NB4 (cell line): ENCODE data around the gene TMEM256.

Experiments
- DNase-seq: peaks from one replicate; pipeline ENCODE4 v3.0.0; 2010; ENCODE audit warnings: low read depth
- H3K4me3 ChIP-seq: one replicate; pipeline ENCODE4 v1.5.1; 2011; ENCODE audit warnings: mild to moderate bottlenecking, low read depth, low read length, moderate library complexity
- MYC ChIP-seq: IDR thresholded peaks from 2 replicates; pipeline ENCODE4 v1.6.1; 2011; ENCODE audit warnings: low read depth, low read length
- POLR2A ChIP-seq: IDR thresholded peaks from 2 replicates; pipeline ENCODE4 v1.6.1; 2011; ENCODE audit warnings: mild to moderate bottlenecking; ENCODE audit not compliant: insufficient read length; ENCODE audit errors: extremely low read depth
- TF ChIP-seq, protein P1 (sequence below): IDR thresholded peaks from 2 replicates; pipeline ENCODE4 v1.6.1; 2011; ENCODE audit warnings: low read depth, low read length
- TF ChIP-seq, protein P2 (sequence below): IDR thresholded peaks from one replicate; pipeline ENCODE4 v1.5.1; 2012; ENCODE audit warnings: low read depth, low read length

Gene TMEM256

DNA sequence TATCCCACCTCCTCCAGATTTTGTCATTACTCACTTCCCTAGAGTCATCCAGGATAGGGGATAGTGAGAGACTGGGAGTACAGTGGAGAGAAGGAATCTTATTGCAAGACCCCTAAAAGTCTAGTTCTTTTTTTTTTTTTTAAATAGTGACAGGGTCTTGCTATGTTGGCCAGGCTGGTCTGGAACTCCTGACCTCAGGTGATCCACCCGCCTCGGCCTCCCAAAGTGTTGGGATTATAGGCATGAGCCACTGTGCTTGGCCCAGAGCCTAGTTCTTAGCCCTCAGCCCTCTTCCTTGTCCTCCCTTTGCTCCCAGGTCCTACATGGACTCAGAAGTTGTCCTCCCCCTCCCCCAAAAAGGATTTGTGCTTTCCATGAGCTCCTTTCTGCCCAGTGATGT is 38.2 kb upstream of the TMEM256 start:
- DNase-seq, result no peak
- TF ChIP-seq, protein P1, sequence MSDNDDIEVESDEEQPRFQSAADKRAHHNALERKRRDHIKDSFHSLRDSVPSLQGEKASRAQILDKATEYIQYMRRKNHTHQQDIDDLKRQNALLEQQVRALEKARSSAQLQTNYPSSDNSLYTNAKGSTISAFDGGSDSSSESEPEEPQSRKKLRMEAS, result no peak
- TF ChIP-seq POLR2A, result no peak
- no peak for TF ChIP-seq MYC
- TF ChIP-seq, protein P2, sequence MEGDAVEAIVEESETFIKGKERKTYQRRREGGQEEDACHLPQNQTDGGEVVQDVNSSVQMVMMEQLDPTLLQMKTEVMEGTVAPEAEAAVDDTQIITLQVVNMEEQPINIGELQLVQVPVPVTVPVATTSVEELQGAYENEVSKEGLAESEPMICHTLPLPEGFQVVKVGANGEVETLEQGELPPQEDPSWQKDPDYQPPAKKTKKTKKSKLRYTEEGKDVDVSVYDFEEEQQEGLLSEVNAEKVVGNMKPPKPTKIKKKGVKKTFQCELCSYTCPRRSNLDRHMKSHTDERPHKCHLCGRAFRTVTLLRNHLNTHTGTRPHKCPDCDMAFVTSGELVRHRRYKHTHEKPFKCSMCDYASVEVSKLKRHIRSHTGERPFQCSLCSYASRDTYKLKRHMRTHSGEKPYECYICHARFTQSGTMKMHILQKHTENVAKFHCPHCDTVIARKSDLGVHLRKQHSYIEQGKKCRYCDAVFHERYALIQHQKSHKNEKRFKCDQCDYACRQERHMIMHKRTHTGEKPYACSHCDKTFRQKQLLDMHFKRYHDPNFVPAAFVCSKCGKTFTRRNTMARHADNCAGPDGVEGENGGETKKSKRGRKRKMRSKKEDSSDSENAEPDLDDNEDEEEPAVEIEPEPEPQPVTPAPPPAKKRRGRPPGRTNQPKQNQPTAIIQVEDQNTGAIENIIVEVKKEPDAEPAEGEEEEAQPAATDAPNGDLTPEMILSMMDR, result no peak

DNA sequence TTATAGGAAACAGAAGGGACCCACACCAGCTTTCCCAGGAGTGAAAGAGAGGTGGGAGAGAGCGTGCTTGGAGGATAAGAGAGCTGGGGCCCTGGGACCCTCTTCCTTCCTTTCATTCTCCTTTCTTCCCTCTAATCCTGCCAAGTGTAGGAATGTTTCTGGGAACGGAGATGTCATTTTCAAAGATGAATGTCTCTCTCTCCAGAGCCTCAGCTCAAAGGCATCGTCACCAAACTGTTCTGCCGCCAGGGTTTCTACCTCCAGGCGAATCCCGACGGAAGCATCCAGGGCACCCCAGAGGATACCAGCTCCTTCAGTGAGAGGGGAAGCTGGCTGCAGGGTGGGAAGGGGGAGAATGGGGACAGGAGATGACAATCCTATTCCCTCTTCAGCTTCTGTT is 37.4 kb upstream of the TMEM256 start:
- no peak overlapping the region for H3K4me3 ChIP-seq
- TF ChIP-seq, protein P2, result no peak
- TF ChIP-seq, protein P1, result no peak
- TF ChIP-seq MYC (no peak), POLR2A (no peak)
- no peak for DNase-seq

More for the DNA sequence above, 38.2 kb upstream of the TMEM256 start:
- no peak overlapping the region for H3K4me3 ChIP-seq

DNA sequence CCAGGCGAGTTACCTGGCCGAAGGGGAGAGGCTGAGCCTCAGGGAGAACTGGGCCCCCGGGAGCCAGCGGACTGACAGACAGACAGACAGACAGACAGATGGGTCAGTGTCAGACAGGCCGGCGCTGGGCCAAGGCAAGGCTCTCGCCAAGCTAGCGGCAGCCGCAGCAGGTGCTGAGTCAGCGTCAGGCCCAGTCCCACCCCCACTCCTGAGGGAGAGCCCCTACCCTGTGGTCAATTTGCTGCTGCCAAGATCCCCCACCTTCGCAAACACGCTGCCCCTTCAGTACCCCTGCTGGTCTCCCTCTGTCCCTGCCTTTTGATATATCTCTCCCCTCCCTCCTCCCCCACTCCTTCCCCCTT is 36.9 kb upstream of the TMEM256 start:
- TF ChIP-seq MYC, result no peak
- TF ChIP-seq, protein P1, result no peak
- TF ChIP-seq, protein P2, result no peak
- TF ChIP-seq POLR2A, result no peak
- H3K4me3 ChIP-seq, result no peak overlapping the region

DNA sequence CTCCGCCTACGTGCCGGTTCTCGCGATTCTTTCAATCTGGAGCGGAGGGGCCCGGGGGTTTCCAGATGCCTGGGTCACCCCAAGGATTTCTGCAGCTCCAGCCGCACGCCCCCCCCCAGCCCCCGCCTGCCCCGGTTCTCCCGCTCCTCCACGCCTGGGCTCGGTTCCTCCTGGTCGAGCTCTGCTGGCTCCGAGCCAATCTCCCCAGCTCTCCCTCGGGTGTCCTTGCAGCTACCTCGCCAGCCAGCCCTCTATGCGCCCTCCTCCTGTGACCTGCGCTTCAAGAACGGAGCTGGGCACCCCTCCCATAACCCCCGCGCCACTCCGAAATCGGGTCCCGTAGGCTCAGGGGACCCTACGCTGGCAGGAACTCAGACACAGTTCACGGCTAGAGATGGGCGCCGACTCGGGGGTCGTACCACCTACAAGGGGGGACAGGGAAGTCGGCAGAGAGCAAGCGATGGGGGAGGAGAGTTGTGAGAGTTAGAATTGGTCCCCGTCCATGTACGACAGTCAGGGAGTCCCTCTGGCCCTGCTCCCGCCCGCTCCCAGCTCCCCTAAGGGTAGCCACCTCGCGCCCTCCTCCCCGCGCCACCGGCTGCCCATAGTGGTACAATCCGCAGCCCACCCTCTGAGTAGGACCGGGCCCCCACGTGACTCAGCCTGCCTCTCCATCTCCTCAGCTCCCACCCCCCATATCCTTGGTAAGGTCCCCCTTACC is 36.4 kb upstream of the TMEM256 start:
- TF ChIP-seq POLR2A (no peak), MYC (no peak)
- TF ChIP-seq, protein P2, result no peak
- TF ChIP-seq, protein P1, result no peak
- peak; percentile 38 for DNase-seq
- no peak overlapping the region for H3K4me3 ChIP-seq

More for the DNA sequence above, 36.9 kb upstream of the TMEM256 start:
- no peak for DNase-seq

DNA sequence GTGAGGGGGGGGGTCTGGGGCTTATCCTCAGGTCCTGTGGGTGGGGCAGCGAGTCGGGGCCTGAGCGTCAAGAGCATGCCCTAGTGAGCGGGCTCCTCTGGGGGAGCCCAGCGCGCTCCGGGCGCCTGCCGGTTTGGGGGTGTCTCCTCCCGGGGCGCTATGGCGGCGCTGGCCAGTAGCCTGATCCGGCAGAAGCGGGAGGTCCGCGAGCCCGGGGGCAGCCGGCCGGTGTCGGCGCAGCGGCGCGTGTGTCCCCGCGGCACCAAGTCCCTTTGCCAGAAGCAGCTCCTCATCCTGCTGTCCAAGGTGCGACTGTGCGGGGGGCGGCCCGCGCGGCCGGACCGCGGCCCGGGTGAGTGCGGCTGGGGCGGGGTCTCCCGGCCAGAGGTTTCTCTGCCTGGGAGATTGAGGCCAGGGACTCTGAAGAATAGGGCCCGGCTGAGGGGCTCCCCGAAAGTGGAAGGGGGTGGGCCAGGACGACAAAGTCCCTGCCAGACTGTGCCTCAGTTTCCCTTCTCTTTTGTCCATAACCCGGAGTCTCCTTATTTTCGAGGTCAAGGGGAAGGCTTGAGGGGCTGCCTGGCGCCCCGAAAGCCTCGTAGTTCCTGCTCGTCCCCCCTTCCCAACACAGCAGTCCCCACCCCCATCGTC is 35.7 kb upstream of the TMEM256 start, which contains the start of gene FGF11:
Gene FGF11, plus strand, starts transcription at position 51 of the 651 bp plus-strand sequence. Its CDS starts 109 bp downstream, at position 160.
- TF ChIP-seq POLR2A (no peak), MYC (no peak)
- TF ChIP-seq, protein P2, result no peak
- TF ChIP-seq, protein P1, result no peak
- DNase-seq, result no peak
- H3K4me3 ChIP-seq, result peak within 1 kb of the TSS; percentile 17
